GM21528 (cell line): ENCODE results near the gene ANTXR1.

Experiments
- ATAC-seq: cut with Tn5 transposase; IDR thresholded peaks from one replicate; pipeline ENCODE4 v1.9.1; 2021; ENCODE audit warnings: mild to moderate bottlenecking, moderate library complexity; ENCODE audit not compliant: unreplicated experiment, low FRiP score

The ANTXR1 gene

GRCh38 chr2:69126341-69126740 is 113.4 kb downstream of the ANTXR1 start:
- no peak for ATAC-seq

GRCh38 chr2:69131452-69131851 is 118.5 kb downstream of the ANTXR1 start:
- no peak for ATAC-seq

GRCh38 chr2:69131983-69132675 is 119.2 kb downstream of the ANTXR1 start:
- no peak for ATAC-seq

- no peak for ATAC-seq
Observed at GRCh38 chr2:69132960-69133590, 120.1 kb downstream of the ANTXR1 start.

- ATAC-seq: no peak
Observed at GRCh38 chr2:69133898-69134297, 120.9 kb downstream of the ANTXR1 start.

GRCh38 chr2:69134306-69134945 is 121.4 kb downstream of the ANTXR1 start:
- ATAC-seq: no peak

- no peak for ATAC-seq
Observed at GRCh38 chr2:69138247-69138772, 125.3 kb downstream of the ANTXR1 start.

GRCh38 chr2:69138793-69139459 is 125.9 kb downstream of the ANTXR1 start:
- no peak for ATAC-seq

- ATAC-seq: no peak
Observed at GRCh38 chr2:69139778-69140670, 127.0 kb downstream of the ANTXR1 start.

GRCh38 chr2:69141061-69141460 is 128.1 kb downstream of the ANTXR1 start:
- no peak for ATAC-seq

- no peak for ATAC-seq
Observed at GRCh38 chr2:69143748-69144360, 130.9 kb downstream of the ANTXR1 start.

GRCh38 chr2:69145204-69145603 is 132.2 kb downstream of the ANTXR1 start:
- no peak for ATAC-seq

GRCh38 chr2:69147841-69148533 is 135.0 kb downstream of the ANTXR1 start:
- no peak for ATAC-seq

GRCh38 chr2:69149631-69150215 is 136.7 kb downstream of the ANTXR1 start:
- no peak for ATAC-seq

GRCh38 chr2:69151931-69152330 is 139.0 kb downstream of the ANTXR1 start:
- ATAC-seq: no peak

GRCh38 chr2:69152847-69153583 is 140.0 kb downstream of the ANTXR1 start:
- no peak for ATAC-seq

GRCh38 chr2:69154106-69154505 is 141.1 kb downstream of the ANTXR1 start:
- no peak for ATAC-seq

GRCh38 chr2:69156624-69157023 is 143.6 kb downstream of the ANTXR1 start:
- ATAC-seq: no peak
